Middle frontal gyrus (tissue), 1 donor: ENCODE measurements around the gene CBX1.
"Not testable (repeated sequence)": the region's sequence is repeated elsewhere in the genome, so short reads cannot be mapped to it uniquely, and the experiment has no call there.

Experiments used
- DNase-seq: peaks from one replicate; pipeline ENCODE4 v3.0.0-alpha.2; 2015; ENCODE audit warnings: low spot score; ENCODE audit errors: extremely low spot score

The CBX1 gene

DNA sequence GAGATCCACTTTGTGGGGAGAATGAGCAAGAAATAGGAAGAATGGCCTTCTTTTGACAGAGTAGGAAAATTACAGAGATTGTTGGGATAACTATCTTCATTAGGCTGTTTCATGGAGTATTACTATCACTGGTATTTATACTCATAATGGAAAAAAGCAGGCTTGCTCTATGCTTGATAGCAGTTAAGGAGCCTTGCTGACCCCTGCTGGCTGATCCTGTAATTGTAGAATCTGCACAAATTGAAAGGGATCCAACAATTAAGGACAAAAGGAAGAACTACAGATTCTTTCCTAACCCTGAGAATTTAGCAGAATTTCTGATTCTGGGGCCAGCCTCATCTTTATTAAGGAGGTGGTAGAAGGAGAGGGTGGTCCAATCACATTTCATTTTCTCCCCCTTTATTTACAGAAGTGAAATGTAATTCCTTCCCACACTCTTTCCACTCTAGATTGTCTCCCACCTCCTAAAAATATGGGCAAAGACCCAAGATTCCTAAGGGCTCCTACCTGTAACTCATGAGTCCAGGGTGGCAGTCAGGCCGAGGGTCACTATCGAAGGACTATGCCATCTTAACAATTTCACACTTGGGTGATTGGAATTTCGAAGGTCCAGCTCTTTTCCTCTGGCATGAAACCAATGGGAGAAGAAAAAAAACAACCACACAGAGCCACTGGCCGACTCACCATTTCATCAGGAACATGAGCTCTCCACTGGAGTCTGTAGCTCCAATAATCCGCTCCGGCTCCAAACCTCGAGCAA, 26.8 kb downstream of the CBX1 start:
- peak; percentile 66 for DNase-seq

DNA sequence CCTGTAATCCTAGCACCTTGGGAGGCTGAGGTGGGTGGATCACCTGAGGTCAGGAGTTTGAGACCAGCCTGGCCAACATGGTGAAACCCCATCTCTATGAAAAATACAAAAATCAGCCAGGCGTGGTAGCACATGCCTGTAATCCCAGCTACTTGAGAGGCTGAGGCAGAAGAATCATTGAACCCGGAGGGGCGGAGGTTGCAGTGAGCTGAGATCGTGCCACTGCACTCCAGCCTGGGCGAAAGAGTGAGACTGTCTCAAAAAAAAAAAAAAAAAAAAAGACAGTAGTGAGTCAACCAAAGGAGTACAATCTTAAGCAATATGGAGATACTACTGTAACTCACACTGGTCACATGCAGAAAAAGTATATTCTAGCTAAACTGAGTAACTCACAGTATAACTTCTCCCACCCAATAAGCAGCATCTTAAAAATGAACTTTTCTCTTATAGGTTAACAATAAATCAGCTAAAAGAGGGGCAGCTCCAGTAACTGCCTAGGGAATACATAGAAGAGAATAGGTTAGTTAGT, 27.6 kb downstream of the CBX1 start:
- DNase-seq = not testable (repeated sequence)

DNA sequence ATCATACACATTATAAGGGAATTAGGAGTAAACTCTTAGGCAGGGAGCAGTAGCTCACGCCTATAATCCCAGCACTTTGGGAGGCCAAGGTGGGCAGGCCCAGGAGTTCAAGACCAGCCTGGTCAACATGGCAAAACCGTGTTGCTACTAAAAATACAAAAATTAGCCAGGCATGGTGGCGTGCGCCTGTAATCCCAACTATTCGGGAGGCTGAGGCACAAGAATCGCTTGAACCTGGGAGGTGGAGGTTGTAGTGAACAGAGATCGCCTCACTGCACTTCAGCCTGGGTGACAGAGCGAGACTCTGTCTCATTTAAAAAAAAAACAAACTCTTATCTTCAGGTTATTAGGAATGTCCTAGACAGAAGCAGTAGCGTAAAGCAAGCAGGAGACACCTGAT, 28.5 kb downstream of the CBX1 start:
- not testable (repeated sequence) for DNase-seq

DNA sequence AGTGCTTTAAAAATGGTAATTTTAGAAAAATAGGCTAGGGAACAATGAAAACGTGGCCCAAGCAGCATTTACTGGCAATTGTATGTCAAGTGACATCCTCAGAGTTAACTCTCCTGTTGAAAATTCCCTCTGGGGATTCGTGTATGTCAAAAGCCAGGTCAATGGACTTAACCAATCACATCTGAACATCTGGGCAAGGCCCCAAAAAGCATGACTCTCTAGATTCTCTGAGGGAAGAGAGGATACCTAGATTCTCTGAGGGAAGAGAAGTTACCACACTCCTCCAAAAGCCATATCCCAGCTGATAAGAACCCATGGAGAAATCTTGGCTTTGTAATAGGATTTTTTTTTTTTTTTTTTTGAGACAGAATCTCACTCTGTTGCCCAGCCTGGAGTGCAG, 29.6 kb downstream of the CBX1 start:
- DNase-seq = no peak

DNA sequence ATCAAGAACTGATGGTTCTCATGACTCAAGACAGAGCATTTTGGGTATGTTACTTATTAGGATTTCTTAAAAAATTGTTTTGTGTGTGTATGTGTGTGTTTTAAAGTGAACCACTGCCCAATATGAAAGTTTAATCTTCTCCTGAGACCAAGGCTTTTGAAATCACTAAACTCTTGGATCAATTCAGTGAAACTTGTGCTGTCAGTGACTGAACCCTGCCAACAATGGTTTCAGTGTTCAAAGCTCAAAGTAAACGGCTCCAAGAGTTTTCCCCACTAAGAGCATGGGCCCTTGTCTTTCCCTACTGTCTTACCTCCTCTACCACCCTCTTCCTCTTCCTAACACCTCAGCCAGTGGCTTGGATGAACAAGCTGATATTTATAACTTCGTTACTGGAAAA, 31.1 kb downstream of the CBX1 start:
- DNase-seq = no peak

DNA sequence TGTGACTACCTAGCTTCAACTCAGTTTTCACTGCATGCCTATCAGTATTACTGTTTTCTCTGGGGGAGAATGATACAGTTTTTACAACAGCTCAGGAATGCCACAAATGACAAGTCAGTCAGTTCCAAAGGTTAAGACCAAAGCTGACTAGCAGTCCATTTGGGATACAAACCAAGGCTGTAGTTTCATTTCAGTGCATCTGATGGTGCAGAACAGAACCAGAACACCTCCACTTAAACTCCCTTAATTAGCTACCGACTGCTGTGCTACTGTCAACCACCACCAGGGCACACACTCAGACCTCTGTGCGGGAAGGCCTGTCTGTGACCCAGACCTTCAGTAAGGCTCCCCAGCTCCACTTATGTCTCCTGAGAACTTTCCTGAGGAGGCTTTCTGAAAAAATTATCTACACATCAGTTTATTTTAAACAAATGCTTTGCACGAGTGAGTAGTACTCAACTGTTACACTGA, 32.8 kb downstream of the CBX1 start:
- DNase-seq = no peak

DNA sequence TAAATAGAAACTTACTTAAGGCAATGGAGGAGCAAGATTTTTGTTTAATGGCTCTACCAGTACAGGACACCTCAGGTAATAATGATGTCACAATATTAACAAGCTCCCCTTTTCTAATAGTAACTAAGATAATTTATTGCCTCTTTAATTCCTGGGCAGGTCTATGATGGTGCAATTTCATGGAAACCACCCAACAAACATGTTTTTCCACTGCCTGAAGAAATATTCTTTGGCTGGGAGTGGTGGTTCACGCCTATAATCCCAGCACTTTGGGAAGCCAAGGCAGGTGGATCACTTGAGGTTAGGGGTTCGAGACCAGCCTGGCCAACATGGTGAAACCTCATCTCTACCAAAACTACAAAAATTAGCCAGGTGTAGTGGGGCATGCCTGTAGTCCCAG, 33.5 kb downstream of the CBX1 start:
- DNase-seq = not testable (repeated sequence)

DNA sequence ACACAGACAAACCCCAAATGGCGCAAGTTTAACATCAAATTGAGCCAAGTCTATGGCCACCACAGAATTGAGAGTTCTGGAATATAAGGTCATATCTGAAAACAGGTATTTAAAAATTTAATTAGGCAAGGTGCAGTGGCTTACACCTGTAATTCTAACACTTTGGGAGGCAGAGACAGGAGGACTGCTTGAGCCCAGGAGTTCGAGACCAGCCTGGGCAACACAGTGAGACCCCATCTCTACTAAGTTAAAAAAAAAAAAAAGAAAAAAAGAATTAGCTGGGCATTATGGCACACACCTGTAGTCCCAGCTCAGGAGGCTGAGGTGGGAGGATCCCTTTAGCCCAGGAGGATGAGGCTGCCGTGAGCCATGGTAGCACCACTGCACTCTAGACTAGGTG, 34.0 kb downstream of the CBX1 start:
- DNase-seq = no peak

DNA sequence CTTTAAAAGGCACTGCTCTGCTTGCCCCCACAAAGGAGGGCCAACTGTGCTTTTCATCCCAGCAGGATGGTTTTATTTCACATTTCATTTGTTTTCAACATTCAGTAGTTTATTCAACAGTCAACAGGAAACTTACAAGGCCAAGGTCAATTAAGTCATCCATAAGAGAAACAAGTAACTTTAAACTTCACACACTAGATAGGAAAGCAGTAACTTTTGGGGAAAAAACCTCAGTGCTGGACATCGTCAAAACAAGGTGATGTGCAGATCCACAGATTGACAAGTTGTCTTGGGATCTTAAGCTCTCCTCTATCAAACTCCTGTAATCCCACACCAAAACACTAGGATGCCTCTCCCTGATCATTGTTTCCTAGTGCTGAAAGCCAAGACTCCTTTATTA, 34.6 kb downstream of the CBX1 start:
- DNase-seq = no peak

DNA sequence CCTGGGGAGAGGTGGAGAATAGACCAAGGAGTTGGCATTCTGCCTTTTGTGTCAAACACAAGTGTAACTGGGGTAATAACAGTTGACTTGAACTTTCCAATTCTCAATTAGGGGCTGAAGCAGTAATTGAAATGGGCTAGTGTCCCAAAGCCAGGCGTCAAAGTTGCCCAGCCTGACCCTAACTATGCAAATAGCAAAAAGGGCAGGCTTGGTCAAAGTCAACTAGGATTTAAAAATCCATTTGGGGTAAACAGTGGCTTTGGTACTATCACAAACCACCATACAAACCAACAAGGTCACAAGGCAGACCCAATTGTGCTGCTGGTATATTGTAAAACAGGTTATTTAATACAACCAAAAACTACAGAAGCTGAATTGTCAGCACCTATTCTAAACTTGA, 35.1 kb downstream of the CBX1 start:
- DNase-seq = no peak

DNA sequence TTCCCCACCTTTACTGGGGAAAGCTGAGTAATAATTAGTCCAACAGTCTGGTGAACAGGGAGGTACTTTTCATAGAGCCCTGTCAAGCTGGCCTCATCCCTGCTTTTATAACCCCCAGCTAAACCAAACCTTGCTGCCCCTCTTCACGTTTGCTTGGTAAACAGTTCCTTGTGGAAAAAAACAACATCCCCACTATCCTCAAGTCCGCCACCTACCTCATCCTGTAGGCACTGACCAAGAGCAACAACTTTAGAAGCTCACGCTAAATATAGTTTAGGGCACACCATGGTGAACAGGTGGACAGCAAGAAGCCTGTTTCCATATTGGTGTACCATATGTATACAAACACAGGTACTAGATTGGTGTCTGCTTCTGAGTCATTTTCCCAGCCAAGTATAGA, 36.6 kb downstream of the CBX1 start:
- DNase-seq = no peak

DNA sequence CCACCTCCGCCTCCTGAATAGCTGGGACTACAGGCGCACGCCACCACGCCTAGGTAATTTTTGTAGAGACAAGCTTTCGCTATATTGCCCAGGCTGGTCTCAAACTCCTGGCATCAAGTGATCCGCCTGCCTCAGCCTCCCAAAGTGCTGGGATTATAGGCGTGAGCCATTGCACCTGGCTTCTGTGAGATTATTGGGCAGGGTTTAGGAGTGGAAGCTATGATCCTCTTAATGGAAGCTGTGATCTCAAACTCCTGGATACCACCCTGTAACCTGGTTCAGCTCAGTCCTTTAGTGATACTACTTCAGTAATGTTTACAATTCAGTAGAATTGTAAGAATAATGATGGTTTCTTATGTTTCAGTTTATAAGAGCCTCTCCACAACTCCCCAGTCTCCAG, 39.0 kb downstream of the CBX1 start:
- DNase-seq = no peak

DNA sequence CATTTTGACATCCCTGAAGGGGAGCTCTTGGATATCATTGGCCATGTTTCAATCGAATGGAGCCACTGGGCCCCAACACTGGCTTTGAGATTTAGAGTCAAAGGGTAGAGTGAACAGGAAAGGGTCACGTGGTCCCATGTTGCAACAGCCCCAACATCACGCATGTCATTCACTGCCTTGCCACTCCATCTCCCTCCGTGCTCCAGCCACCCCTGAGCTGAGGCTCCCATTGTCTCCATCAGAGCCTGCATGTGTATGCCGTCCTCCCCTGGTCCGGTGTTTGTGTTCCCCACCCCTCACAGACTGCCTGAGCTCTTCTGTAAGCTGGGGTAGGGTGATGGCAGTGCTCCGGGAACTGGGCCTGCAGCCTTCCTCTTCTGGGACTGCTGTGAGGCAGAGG, 41.0 kb downstream of the CBX1 start:
- DNase-seq = no peak

DNA sequence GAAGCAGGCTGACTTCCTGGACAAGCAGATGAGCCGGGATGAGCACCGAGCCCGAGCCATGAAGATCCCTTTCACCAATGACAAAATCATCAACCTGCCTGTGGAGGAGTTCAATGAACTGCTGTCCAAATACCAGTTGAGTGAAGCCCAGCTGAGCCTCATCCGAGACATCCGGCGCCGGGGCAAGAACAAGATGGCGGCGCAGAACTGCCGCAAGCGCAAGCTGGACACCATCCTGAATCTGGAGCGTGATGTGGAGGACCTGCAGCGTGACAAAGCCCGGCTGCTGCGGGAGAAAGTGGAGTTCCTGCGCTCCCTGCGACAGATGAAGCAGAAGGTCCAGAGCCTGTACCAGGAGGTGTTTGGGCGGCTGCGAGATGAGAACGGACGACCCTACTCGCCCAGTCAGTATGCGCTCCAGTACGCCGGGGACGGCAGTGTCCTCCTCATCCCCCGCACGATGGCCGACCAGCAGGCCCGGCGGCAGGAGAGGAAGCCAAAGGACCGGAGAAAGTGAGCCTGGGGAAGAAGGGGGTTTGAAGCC, 42.1 kb downstream of the CBX1 start:
- no peak for DNase-seq

DNA sequence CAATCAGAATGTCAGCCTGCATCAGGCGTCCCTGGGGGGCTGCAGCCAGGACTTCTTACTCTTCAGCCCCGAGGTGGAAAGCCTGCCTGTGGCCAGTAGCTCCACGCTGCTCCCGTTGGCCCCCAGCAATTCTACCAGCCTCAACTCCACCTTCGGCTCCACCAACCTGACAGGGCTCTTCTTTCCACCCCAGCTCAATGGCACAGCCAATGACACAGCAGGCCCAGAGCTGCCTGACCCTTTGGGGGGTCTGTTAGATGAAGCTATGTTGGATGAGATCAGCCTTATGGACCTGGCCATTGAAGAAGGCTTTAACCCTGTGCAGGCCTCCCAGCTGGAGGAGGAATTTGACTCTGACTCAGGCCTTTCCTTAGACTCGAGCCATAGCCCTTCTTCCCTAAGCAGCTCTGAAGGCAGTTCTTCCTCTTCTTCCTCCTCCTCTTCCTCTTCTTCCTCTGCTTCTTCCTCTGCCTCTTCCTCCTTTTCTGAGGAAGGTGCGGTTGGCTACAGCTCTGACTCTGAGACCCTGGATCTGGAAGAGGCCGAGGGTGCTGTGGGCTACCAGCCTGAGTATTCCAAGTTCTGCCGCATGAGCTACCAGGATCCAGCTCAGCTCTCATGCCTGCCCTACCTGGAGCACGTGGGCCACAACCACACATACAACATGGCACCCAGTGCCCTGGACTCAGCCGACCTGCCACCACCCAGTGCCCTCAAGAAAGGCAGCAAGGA, 42.7 kb downstream of the CBX1 start:
- DNase-seq = no peak

DNA sequence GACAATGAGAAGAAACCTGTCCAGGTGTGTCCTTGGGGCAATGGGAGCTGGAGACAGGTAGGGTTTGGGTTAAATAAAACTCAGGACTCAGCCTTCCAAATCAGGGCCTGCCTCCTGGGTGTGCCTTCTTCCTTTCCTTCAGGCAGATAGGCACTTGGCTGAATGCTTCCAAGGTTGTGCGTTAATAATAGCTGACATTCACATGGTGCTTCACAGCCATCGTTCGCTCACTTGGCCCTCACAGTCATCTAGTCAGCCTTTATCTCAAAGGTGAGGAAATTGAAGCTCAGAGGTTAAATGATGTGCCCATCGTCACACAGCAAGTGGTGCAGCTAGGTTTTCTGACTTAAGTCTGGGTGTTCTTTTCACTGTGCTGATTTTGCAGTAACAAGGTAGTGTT, 43.7 kb downstream of the CBX1 start:
- DNase-seq = no peak

DNA sequence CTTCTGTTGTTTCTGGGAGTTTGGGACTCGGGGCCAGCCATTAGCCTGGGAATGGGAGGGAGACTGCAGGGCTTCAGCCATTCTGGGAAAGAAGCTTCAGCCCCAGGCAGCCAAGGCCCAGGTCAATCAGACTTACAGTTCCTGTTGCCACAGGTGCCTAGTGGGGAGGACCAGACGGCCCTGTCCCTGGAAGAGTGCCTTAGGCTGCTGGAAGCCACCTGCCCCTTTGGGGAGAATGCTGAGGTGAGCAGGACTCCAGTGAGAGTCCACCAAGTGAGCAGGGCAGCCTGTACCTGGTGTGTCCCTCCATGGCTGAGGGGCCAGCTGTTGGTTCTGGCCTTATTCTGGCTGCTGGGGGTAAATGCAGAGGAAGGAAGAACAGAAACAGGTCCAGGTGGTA, 44.4 kb downstream of the CBX1 start:
- DNase-seq = no peak

DNA sequence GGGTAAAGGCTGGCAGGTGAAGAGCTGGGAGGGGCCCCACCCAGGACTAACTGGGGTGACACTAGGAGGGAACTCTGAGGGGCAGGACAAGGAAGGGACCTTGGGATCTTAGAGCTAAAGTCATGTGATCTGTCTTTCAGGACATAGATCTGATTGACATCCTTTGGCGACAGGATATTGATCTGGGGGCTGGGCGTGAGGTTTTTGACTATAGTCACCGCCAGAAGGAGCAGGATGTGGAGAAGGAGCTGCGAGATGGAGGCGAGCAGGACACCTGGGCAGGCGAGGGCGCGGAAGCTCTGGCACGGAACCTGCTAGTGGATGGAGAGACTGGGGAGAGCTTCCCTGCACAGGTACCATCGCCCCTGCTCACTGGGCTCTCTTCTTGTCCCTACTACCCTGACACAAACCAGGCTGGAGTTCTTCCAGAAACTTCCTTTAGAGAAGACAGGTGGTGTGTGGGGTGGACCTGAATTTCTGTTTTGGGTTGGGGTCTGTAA, 45.0 kb downstream of the CBX1 start:
- no peak for DNase-seq

DNA sequence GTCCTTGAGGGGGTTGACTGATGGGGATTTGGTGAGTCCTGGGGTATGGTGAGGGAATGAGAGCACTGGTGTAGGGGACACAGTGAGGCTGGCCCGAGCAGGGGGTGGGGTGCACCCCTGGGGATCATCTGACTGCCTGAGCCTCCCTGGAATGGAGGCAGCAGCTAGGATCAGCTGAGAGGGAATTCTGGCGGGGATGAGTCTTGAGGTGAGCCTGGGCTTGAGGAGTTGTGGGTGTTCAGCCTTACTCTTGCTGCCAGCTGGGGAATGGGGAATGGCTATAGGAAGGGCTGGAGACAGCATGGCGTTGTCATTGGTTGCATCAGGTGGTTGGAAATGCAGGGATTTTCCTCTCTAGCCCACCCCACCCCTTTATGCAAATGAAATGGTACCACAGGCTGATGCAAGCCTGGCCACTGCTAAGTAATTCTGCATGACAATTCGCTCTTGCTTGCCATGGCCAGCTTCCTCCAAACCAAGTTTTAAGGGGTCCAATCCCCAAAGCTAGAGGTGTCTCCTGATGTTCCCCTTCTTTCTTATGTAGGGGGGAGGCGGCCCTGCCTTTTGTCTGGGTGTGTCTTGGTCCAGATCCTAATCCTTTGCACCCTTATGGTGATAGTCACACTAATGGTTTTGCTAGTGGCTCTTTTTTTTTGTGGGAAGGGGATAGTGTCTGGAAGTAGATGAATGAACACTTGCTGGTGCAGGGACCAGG, 45.6 kb downstream of the CBX1 start:
- DNase-seq = no peak

DNA sequence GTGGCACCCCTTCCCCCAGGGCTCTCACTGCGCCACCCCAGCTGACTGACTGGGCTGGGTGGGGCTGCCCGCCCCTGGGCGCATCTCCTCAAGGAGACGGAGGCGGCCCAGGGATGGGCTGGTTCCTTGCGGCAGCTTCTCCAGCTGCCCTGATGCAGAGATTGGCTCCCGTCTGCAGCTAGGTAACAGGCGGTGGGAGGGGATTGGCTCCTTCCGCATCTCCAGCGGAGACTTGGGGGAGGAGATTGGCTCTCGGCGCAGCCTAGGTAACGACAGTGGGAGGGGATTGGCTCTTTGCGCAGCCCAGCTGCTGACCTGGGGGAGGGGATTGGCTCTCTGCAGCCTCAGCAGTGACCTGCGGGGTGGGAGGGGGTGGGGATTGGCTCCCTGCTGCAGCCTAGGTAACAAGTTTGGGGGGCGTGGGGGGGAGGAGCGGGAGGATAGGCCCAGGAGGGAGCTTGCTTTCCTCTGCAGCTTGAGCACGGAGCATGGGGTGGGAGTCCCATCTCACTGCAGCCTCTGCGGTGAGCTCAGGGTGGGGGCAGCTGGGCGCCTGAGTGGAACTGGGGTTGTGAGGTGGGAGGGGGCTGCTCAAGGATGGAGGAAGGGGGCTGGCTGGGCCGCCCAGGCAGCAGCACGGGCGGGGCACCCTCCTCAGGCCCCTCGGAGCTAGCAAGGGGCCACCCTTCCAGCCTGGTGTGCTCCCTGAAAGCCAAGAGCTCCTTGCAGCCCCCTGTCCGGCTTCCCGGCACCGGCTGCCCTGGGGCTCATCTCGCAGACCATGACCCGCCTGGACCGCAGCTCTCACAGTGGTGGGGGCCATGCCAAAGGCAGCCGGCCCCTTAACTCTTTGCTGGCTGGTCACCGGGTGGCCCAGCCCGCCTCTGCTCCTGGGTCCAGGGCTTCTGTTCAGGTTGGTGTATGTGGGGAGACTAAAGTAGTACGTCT, 46.8 kb downstream of the CBX1 start:
- peak; percentile 83 for DNase-seq
